Psoas muscle (tissue), 8 donors: ENCODE data around the gene NEURL3. TPM values are rescaled to one million over a fixed set of nuclear protein-coding genes. Genes with fewer than 3 reads are reported as not detected.

Experiments
- ATAC-seq, 4 donors: fragments of 200-7000 bp; cut with Tn5 transposase; one replicate each; pipeline ENCODE4 v1.9.1; 2020; ENCODE audit warnings: moderate library complexity in 3 of 4, mild to moderate bottlenecking in 2 of 4
- DNase-seq, 2 donors: peaks; one replicate each; pipeline ENCODE4 v3.0.0-alpha.2; 2020
- H3K27ac ChIP-seq: fragments of 200-600 bp; one replicate; pipeline ENCODE4 v1.8.0; 2022
- H3K27me3 ChIP-seq, 3 donors: fragments of 200-600 bp in 1 of 3; one replicate each; pipeline versions ENCODE4 v1.6.1 to v1.8.0; 2013 to 2022; ENCODE audit warnings: low read length in 2 of 3, mild to moderate bottlenecking in 2 of 3, moderate library complexity in 1 of 3; ENCODE audit not compliant: insufficient read depth in 3 of 3
- H3K36me3 ChIP-seq, 2 donors: fragments of 200-600 bp in 1 of 2; one replicate each; pipeline versions ENCODE4 v1.6.1 to v1.8.0; 2013 to 2022; ENCODE audit warnings: low read depth in 1 of 2, mild to moderate bottlenecking in 1 of 2, moderate library complexity in 1 of 2; ENCODE audit not compliant: insufficient read depth in 1 of 2
- H3K4me1 ChIP-seq: fragments of 200-600 bp; one replicate; pipeline ENCODE4 v1.8.0; 2022
- H3K4me3 ChIP-seq: fragments of 200-600 bp; one replicate; pipeline ENCODE4 v1.8.0; 2022; ENCODE audit warnings: mild to moderate bottlenecking
- H3K9me3 ChIP-seq: fragments of 200-600 bp; one replicate; pipeline ENCODE4 v1.8.0; 2022
- WGBS, 3 donors: extraction: QIAGEN DNeasy Blood & Tissue Kit; methylation state at CpG; one replicate each; pipeline versions ENCODE4 v1.1.6 to v1.1.7; 2013; 5-methylcytosine and 5-hydroxymethylcytosine counted together
- intact Hi-C, 2 donors: fragments of 100-400 bp; cut with DNase I; formaldehyde crosslinking; loops; one replicate each; pipeline versions ENCODE4 v1.11.0 to v1.14.2; 2022
- polyA plus RNA-seq, 3 donors: library from polyadenylated mRNA; stranded (reverse); fragments of 200-250 nt; gene quantifications; one replicate each; pipeline ENCODE4 v1.2.3, GENCODE V29; 2013
- total RNA-seq, 4 donors: library from RNA; stranded (reverse); fragmentation: NEBNext Ultra II Directional in 2 of 4; extraction: Animal tissue kit (Norgen Biotek cat#: 25700) in 2 of 4; gene quantifications; one replicate each; pipeline versions ENCODE4 v1.2.1 to v1.2.4, GENCODE V29; 2021 to 2023
- TF ChIP-seq, protein P1 (sequence below): fragments of 200-600 bp; IDR thresholded peaks from one replicate; pipeline ENCODE4 v1.8.0; 2022; ENCODE audit warnings: antibody characterized with exemption
- donor health status: healthy with polysubstance abuse.
- donor health status: DM: no; HTN: no; CAD: no; lungs with moderate emphysema.
- donor health status: Bipolar disorder and iron deficiency.
- donor health status: healthy.
- donor health status: DM: yes; HTN: yes; CAD: no.
- donor health status: DM: no; HTN: no; CAD: no.
- donor health status: DM: no; HTN: no; CAD: no.
- donor health status: DM: yes; HTN: yes; CAD: no.

The NEURL3 gene
- total and polyA plus RNA-seq, 7 donors = 0.09 to 0.59 (median 0.09) TPM; not detected in 4

GRCh38 chr2:96471772-96472171 lies 33.4 kb downstream of the NEURL3 start:
- no peaks in the 10 kb centered on the region for H3K4me1 ChIP-seq
- DNase-seq = no peak
- ATAC-seq = no peak
- H3K9me3 ChIP-seq = no peaks in the 10 kb centered on the region
- no peak overlapping the region for H3K27ac ChIP-seq
- WGBS, 3 donors = 94 to 96% (median 94%) methylated on average over 6 of the region's 6 CpGs
- intact Hi-C loops = no loop called here
- TF ChIP-seq, protein P1, sequence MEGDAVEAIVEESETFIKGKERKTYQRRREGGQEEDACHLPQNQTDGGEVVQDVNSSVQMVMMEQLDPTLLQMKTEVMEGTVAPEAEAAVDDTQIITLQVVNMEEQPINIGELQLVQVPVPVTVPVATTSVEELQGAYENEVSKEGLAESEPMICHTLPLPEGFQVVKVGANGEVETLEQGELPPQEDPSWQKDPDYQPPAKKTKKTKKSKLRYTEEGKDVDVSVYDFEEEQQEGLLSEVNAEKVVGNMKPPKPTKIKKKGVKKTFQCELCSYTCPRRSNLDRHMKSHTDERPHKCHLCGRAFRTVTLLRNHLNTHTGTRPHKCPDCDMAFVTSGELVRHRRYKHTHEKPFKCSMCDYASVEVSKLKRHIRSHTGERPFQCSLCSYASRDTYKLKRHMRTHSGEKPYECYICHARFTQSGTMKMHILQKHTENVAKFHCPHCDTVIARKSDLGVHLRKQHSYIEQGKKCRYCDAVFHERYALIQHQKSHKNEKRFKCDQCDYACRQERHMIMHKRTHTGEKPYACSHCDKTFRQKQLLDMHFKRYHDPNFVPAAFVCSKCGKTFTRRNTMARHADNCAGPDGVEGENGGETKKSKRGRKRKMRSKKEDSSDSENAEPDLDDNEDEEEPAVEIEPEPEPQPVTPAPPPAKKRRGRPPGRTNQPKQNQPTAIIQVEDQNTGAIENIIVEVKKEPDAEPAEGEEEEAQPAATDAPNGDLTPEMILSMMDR = no peak
- no peak overlapping the region for H3K4me3 ChIP-seq
- H3K36me3 ChIP-seq = no peaks in the 10 kb centered on the region
- peaks cover 0 to 6% (median 0%) of the 10 kb centered on the region in 3 donors for H3K27me3 ChIP-seq

DNA sequence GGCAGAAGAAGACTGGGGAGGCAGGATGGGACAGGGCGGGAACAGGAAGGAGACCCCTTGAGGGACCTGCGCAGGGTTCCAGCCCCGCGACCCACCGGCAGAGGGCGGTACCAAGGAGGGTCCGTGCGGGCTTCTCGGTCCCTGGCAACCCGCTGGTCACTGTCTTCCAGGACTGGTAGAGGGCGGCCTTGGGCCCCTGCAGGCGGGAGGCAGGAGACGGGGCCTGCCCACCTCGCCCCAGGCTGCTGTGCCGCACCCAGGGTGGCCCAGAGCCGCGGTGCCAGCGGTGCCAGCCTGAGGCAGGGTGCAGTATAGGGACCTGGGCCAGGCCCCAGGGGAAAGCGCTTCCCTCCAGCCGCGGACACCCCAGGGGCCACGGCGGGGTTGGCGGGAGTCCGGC lies 34.5 kb downstream of the NEURL3 start:
- Histone ChIP-seq H3K4me3 (peak overlapping the region; percentile 53), H3K9me3 (no peaks in the 10 kb centered on the region), H3K27me3 (peaks cover 0 to 6% (median 0%) of the 10 kb centered on the region in 3 donors), H3K4me1 (no peaks in the 10 kb centered on the region), H3K27ac (no peak overlapping the region), H3K36me3 (no peaks in the 10 kb centered on the region)
- ATAC-seq = peak; percentile 68 to 77 (median 72)
- whole genome bisulfite sequencing, 3 donors = 12 to 15% (median 14%) methylated on average over 24 to 25 of the region's 25 CpGs
- intact Hi-C loops = loop anchor here in 1 of 2 donors (1.0 kb wide), 1 partner anchor 39 kb away; no protein-coding TSS in a partner anchor
- DNase-seq = peak; percentile 42 to 61
- TF ChIP-seq, protein P1 = peak; percentile 53

DNA sequence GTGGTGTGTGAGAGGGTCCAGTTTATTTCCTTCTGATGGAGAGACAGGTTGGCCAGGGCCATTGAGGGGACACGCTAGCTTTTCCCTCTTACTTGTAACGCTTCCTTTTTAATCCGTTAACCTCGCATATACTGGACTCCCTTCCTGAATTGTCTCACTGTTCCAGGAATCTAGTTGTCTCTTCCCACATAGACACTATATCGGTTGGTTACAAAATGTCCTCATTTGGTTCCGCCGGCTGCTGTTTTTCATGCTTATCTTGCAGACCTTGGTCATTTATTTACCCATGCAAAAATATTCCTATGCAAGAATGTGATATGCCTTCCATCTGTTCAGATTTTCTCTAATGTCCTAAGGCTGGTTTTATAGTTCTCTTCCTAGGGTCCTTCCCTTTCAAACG lies 35.0 kb downstream of the NEURL3 start:
- TF ChIP-seq, protein P1 = no peak
- no peak for ATAC-seq

DNA sequence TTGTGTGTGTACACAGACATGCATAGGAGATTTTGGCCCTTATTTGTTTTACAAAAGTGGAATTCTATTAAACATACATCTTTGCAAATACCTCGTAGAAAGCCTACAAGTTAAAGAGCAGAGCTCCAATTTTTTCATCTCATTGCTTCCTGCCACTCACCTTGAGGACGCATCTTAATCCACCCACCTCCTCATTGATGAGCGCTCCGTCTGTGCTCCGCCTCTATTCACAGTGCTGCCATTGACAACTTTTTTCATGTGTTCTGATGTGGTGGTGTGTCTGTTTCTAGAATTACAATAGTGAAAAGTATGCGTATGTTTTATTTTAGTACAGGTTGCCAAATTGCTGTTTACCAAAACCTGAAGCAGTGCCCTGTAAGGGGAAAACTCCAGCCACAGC lies 36.3 kb downstream of the NEURL3 start:
- intact Hi-C loops = no loop called here
- no peaks in the 10 kb centered on the region for H3K36me3 ChIP-seq
- ATAC-seq = no peak
- no peak for DNase-seq
- H3K9me3 ChIP-seq = no peaks in the 10 kb centered on the region
- TF ChIP-seq, protein P1 = no peak
- no peak overlapping the region for H3K4me3 ChIP-seq
- 88 to 94% (median 91%) methylated on average over 6 of the region's 6 CpGs for WGBS, 3 donors
- H3K27me3 ChIP-seq = peaks cover 0 to 6% (median 0%) of the 10 kb centered on the region in 3 donors
- H3K27ac ChIP-seq = no peak overlapping the region
- no peaks in the 10 kb centered on the region for H3K4me1 ChIP-seq

More for the DNA sequence above, 35.0 kb downstream of the NEURL3 start:
- no peaks in the 10 kb centered on the region for H3K4me1 ChIP-seq
- H3K9me3 ChIP-seq = no peaks in the 10 kb centered on the region
- H3K36me3 ChIP-seq = no peaks in the 10 kb centered on the region
- peak overlapping the region; percentile 53 for H3K4me3 ChIP-seq
- 23 to 41% (median 32%) methylated on average over 8 of the region's 8 CpGs for WGBS, 3 donors
- no peak for DNase-seq
- intact Hi-C loops = loop anchor here in 1 of 2 donors (1.0 kb wide), 1 partner anchor 39 kb away; no protein-coding TSS in a partner anchor
- no peak overlapping the region for H3K27ac ChIP-seq
- peaks cover 0 to 6% (median 0%) of the 10 kb centered on the region in 3 donors for H3K27me3 ChIP-seq

GRCh38 chr2:96464651-96465050 lies 40.5 kb downstream of the NEURL3 start:
- DNase-seq (no peak), ATAC-seq (no peak)
- Histone ChIP-seq H3K27ac (no peak overlapping the region), H3K4me3 (no peak overlapping the region), H3K36me3 (no peaks in the 10 kb centered on the region), H3K4me1 (no peaks in the 10 kb centered on the region), H3K27me3 (no peaks in the 10 kb centered on the region), H3K9me3 (no peaks in the 10 kb centered on the region)
- intact Hi-C loops = no loop called here
- TF ChIP-seq, protein P1 = no peak
- 77 to 86% (median 84%) methylated on average over 2 of the region's 2 CpGs for WGBS, 3 donors
